Astrocyte of the hippocampus (primary cell): ENCODE data around the gene DTNB.

Source experiments
- DNase-seq: peaks from one replicate; pipeline ENCODE4 v3.0.0; 2011; ENCODE audit warnings: low read depth, low spot score

Gene DTNB

GRCh38 chr2:25371253-25372241 is 301.8 kb downstream of the DTNB start:
- no peak for DNase-seq

- DNase-seq, result no peak
Measured at GRCh38 chr2:25369876-25370275, 303.5 kb downstream of the DTNB start.

- DNase-seq, result no peak
Measured at GRCh38 chr2:25369439-25369838, 303.9 kb downstream of the DTNB start.

DNA sequence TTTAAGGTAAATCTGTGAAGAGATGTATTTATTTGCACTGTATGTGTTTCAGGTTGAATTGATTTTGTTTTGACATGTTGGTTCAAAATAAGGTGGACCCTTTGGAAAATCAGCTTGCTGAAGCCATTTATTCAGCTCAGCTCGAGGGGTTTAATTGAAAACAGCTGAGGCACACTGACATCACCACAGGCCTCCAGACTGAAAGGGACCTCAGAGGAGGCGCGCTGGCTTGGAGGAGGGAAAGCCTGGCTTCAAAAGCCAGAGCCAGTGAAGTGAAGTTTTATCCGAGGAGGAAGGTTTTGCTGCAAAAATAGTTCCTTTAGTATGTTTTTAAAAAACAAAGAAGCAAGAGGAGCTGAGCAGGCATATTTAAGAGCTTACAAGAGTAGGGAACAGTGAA is 304.7 kb downstream of the DTNB start:
- DNase-seq, result no peak

DNA sequence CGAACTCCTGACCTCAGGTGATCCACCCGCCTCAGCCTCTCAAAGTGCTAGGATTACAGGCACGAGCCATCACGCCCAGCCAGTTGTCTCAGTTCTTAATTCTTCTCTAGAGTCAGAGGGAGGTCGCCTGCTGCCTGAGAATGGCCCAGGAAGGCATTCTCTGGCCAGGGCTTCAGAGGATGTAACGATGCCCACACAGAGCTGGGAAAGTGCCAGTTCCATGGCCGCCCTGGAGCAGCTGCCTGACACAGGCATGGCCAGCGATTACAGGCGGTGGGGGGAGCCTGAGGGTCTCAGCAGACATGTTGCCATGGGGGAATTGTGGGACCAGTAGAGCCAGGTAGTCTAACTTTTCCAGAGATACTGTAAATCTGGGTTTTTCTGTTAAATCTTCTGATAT is 306.1 kb downstream of the DTNB start:
- DNase-seq, result peak; percentile 30

- DNase-seq, result no peak
Measured at GRCh38 chr2:25366629-25367028, 306.7 kb downstream of the DTNB start.

GRCh38 chr2:25365241-25365640 is 308.1 kb downstream of the DTNB start:
- no peak for DNase-seq

- no peak for DNase-seq
Measured at GRCh38 chr2:25363733-25364132, 309.6 kb downstream of the DTNB start.

DNA sequence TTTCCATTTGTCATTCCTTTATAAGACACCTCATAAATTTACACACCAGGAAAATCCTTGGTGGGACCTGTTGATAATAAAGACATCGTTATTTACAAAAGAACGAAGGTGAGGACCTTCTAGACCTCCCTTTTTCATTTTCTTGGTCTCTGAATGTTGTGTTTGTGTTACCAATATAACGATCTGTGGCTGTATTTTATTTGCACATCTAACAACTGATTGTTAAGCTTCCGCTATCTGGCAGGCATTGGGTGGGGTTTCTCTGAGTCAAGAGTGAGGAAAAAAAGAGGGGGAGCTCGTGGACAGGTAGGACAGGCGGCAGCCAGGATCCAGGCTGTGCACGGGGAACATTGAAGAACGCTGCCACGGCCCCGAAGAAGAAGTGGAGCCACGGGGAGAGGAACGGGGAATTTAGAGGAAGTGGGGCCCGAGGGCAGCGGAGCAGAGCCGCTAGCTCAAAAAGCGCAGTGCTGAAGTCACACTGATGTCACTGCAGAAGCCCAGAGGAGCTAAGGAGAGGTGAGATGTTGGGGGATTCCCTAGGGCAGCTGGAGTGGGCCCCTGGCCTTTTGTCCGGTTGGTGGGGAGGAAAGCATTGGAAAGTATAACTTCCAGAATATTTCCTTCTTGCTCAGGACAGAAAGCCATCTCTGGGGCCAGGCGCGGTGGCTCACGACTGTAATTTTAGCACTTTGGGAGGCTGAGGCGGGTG is 310.8 kb downstream of the DTNB start:
- DNase-seq, result no peak

- DNase-seq, result peak; percentile 95
Measured at GRCh38 chr2:25362049-25362433, 311.3 kb downstream of the DTNB start.

- DNase-seq, result no peak
Measured at GRCh38 chr2:25361261-25362048, 311.9 kb downstream of the DTNB start.

DNA sequence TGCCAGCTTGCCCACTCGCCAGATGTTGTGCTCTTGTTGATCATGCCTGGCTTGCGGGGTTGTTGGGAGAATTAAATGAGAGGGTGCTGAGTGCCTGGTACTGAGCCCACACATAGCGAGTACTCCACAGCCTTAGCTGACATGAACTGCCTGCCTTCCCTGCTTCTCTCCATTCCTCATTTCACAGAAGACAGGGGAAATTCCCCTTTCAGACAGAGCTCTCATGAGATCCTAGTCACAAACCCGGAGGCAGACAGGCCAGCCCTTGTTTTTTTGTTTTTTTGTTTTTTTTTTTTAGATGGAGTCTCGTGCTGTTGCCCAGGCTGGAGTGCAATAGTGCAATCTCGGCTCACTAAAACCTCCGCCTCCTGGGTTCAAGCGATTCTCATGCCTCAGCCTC is 314.5 kb downstream of the DTNB start:
- no peak for DNase-seq

GRCh38 chr2:25358249-25358815 is 315.0 kb downstream of the DTNB start:
- no peak for DNase-seq

- DNase-seq, result no peak
Measured at GRCh38 chr2:25356088-25356487, 317.3 kb downstream of the DTNB start.

- no peak for DNase-seq
Measured at GRCh38 chr2:25355270-25355669, 318.1 kb downstream of the DTNB start.

- DNase-seq, result no peak
Measured at GRCh38 chr2:25354116-25354515, 319.3 kb downstream of the DTNB start.

GRCh38 chr2:25349397-25349796 is 324.0 kb downstream of the DTNB start:
- DNase-seq, result peak; percentile 42

GRCh38 chr2:25347846-25348245 is 325.5 kb downstream of the DTNB start:
- peak; percentile 35 for DNase-seq

- peak; percentile 32 for DNase-seq
Measured at GRCh38 chr2:25347205-25347815, 326.1 kb downstream of the DTNB start.

DNA sequence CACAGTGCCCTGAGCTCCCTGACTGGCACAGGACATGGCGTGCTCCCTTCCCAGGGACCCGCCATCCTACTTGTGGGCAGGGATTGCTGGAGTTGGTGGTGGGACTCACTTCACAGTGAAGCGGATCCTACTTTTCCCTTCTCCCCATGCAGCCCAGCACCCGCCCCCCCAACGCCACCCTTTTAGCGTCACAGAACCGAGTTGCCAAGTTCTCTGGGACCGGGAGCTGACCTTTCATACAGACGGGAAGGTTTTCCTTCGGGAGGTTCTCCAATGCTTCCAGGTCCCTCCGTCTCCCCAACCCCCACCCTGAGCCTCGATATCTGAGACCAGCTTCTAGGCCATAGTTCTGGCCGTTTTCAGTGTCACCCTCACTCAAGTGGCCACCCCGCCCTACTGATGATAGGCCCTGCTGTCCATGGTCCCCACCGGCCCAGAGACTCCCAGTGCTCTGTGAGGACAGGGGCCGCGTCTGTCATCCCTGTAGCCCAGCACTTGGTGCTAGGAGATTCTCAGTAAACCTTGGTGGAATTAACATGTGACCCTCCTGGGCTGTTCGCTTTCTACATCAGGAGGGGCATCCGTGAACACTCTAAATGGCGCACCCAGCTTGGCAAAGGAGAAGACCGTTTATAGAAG is 330.1 kb downstream of the DTNB start:
- DNase-seq, result no peak
